PFSK-1 (cell line): ENCODE data around the gene GIMAP5.

Source experiments
- FOXP2 ChIP-seq: optimal IDR thresholded peaks from 2 replicates; pipeline ENCODE3; 2011; ENCODE audit warnings: borderline replicate concordance, control low read depth, inconsistent platforms; ENCODE audit not compliant: insufficient read depth; ENCODE audit errors: extremely low read length, extremely low read depth
- POLR2AphosphoS5 ChIP-seq: IDR thresholded peaks from 2 replicates; pipeline ENCODE4 v1.6.1; 2012; ENCODE audit warnings: low read depth, mild to moderate bottlenecking, control low read depth, low read length, moderate library complexity
- SIN3A ChIP-seq: IDR thresholded peaks from 2 replicates; pipeline ENCODE4 v1.6.1; 2012; ENCODE audit warnings: mild to moderate bottlenecking, low read length, moderate library complexity, borderline replicate concordance; ENCODE audit not compliant: insufficient read depth
- TAF1 ChIP-seq: IDR thresholded peaks from 2 replicates; pipeline ENCODE4 v1.6.1; 2012; ENCODE audit warnings: low read length, control low read depth, borderline replicate concordance; ENCODE audit not compliant: insufficient read depth
- TF ChIP-seq, protein P1 (sequence below), 2 experiments: IDR thresholded peaks; 2 replicates each; pipeline versions ENCODE4 v1.6.1 to v1.8.0; 2011 to 2012; ENCODE audit warnings: low read depth in 2 of 2, low read length in 2 of 2, control low read depth in 1 of 2, inconsistent platforms in 1 of 2, mild to moderate bottlenecking in 1 of 2, moderate library complexity in 1 of 2; ENCODE audit not compliant: insufficient read depth in 1 of 2

GIMAP5 gene

DNA sequence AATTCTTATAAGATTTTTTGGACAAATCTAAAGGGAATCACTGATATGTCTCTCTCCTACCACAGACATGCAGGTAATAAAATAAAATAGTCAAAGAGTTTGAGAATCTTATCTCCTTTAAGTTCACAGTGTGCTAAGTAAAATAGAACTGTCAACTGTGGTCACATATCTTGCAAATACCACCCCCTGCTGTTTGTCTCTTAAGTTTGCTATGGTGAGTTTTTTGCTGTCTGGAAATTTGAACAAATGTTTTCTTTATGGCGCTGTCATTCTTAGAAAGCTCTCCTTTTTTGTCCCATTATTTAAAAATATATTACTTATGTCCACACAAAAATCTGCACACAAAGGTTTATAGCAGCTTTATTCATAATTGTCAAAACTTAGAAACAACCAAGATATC lies 19.6 kb downstream of the GIMAP5 start:
- no peak for TF ChIP-seq FOXP2
- TF ChIP-seq, protein P1, sequence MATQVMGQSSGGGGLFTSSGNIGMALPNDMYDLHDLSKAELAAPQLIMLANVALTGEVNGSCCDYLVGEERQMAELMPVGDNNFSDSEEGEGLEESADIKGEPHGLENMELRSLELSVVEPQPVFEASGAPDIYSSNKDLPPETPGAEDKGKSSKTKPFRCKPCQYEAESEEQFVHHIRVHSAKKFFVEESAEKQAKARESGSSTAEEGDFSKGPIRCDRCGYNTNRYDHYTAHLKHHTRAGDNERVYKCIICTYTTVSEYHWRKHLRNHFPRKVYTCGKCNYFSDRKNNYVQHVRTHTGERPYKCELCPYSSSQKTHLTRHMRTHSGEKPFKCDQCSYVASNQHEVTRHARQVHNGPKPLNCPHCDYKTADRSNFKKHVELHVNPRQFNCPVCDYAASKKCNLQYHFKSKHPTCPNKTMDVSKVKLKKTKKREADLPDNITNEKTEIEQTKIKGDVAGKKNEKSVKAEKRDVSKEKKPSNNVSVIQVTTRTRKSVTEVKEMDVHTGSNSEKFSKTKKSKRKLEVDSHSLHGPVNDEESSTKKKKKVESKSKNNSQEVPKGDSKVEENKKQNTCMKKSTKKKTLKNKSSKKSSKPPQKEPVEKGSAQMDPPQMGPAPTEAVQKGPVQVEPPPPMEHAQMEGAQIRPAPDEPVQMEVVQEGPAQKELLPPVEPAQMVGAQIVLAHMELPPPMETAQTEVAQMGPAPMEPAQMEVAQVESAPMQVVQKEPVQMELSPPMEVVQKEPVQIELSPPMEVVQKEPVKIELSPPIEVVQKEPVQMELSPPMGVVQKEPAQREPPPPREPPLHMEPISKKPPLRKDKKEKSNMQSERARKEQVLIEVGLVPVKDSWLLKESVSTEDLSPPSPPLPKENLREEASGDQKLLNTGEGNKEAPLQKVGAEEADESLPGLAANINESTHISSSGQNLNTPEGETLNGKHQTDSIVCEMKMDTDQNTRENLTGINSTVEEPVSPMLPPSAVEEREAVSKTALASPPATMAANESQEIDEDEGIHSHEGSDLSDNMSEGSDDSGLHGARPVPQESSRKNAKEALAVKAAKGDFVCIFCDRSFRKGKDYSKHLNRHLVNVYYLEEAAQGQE (IDR thresholded peaks at IDR 0.05; ENCODE audit: insufficient read depth in 1 of 2, low read depth in 2 of 2, low read length in 2 of 2): no peak
- TF ChIP-seq TAF1: no peak
- TF ChIP-seq SIN3A: no peak
- no peak for TF ChIP-seq POLR2AphosphoS5

DNA sequence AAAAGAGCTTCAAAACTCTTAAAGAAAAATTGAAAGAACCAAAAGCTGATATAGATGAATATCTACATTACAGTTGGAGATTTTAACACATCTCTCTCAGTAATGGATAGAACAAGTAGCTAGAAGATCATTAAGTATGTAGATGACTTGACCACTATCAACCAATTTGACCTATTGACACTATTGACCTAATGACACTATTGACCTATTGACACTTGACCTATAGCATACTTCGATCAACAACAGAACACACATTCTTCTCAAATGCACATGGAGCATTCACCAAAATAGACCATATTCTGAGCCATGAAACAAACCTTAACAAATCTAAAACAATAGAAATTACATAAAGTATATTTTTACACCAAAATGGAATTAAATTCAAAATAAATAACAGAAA lies 22.3 kb downstream of the GIMAP5 start:
- TF ChIP-seq FOXP2 (no peak), POLR2AphosphoS5 (no peak), SIN3A (no peak), TAF1 (no peak)
- TF ChIP-seq, protein P1 (IDR thresholded peaks at IDR 0.05; ENCODE audit: insufficient read depth in 1 of 2, low read depth in 2 of 2, low read length in 2 of 2): no peak

DNA sequence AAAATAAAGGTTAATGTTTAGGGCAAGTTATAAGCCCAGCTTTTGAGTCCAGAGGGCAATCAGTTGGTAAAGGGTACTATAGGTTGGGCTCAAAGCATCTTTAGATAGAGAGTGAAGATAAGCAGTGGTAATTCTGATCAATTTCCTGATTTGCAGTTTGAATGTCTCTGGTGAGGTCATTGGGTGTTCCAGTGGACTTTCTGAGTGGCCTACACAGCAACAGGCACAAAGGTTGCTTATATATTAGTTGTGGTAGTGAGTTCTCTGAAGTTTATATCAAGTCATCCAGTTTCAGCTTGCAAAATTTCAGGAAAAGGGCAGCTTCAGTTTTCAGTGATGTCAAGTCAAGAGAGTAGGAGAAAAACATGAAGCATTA lies 29.1 kb downstream of the GIMAP5 start:
- TF ChIP-seq SIN3A (no peak), POLR2AphosphoS5 (no peak), FOXP2 (no peak), TAF1 (no peak)
- TF ChIP-seq, protein P1 (IDR thresholded peaks at IDR 0.05; ENCODE audit: insufficient read depth in 1 of 2, low read depth in 2 of 2, low read length in 2 of 2): no peak

DNA sequence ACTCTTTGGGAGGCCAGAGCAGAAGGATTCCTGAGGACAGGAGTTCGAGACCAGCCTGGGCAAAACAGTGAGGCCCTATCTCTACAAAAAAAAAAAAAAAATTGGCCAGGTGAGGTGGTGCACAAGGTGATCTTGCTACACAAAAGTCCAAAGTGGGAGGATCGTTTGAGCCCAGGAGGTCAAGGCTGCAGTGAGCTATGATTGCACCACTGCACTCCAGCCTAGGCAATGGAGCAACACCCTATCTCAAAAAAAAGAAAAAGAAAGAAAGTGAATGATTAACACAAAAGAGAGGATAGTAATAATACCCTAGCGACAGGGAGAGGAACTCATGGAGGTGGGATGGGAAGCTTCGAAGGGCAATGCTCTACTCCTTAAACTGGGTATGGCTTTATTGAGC lies 32.5 kb downstream of the GIMAP5 start:
- TF ChIP-seq POLR2AphosphoS5 (no peak), TAF1 (no peak), FOXP2 (no peak), SIN3A (no peak)
- TF ChIP-seq, protein P1 (IDR thresholded peaks at IDR 0.05; ENCODE audit: insufficient read depth in 1 of 2, low read depth in 2 of 2, low read length in 2 of 2): no peak
